ENCODE results near the gene RGS5.

RGS5 gene

GRCh38 chr1:163197022-163197421 lies 5.7 kb downstream of the RGS5 start:
- Mint-ChIP-seq H3K36me3 (no peaks in the 10 kb centered on the region), H3K4me1 (ENCODE audit: low read depth) (no peaks in the 10 kb centered on the region), H3K4me3 (no peak overlapping the region), H3K9me3 (ENCODE audit: low read depth) (no peaks in the 10 kb centered on the region), H3K27me3 (peaks cover 3% of the 10 kb centered on the region), H3K27ac (no peak overlapping the region)

GRCh38 chr1:163196449-163196787 lies 6.3 kb downstream of the RGS5 start:
- Mint-ChIP-seq H3K36me3 (no peaks in the 10 kb centered on the region), H3K27me3 (peaks cover 3% of the 10 kb centered on the region), H3K9me3 (ENCODE audit: low read depth) (no peaks in the 10 kb centered on the region), H3K4me3 (no peak overlapping the region), H3K27ac (no peak overlapping the region), H3K4me1 (ENCODE audit: low read depth) (no peaks in the 10 kb centered on the region)

- H3K27ac Mint-ChIP-seq = no peak overlapping the region
- no peaks in the 10 kb centered on the region for H3K9me3 Mint-ChIP-seq (ENCODE audit: low read depth)
These were observed 6.8 kb downstream of the RGS5 start for GRCh38 chr1:163195728-163196448.

GRCh38 chr1:163191301-163191700 lies 11.4 kb downstream of the RGS5 start:
- no peak overlapping the region for H3K27ac Mint-ChIP-seq
- H3K4me1 Mint-ChIP-seq (ENCODE audit: low read depth) = no peaks in the 10 kb centered on the region
- peaks cover 3% of the 10 kb centered on the region for H3K36me3 Mint-ChIP-seq
- H3K4me3 Mint-ChIP-seq = no peak overlapping the region
- no peaks in the 10 kb centered on the region for H3K27me3 Mint-ChIP-seq
- no peaks in the 10 kb centered on the region for H3K9me3 Mint-ChIP-seq (ENCODE audit: low read depth)

More at GRCh38 chr1:163195728-163196448, 6.8 kb downstream of the RGS5 start:
- no peaks in the 10 kb centered on the region for H3K36me3 Mint-ChIP-seq
- H3K4me3 Mint-ChIP-seq = no peak overlapping the region
- H3K27me3 Mint-ChIP-seq = peaks cover 3% of the 10 kb centered on the region
- no peaks in the 10 kb centered on the region for H3K4me1 Mint-ChIP-seq (ENCODE audit: low read depth)

DNA sequence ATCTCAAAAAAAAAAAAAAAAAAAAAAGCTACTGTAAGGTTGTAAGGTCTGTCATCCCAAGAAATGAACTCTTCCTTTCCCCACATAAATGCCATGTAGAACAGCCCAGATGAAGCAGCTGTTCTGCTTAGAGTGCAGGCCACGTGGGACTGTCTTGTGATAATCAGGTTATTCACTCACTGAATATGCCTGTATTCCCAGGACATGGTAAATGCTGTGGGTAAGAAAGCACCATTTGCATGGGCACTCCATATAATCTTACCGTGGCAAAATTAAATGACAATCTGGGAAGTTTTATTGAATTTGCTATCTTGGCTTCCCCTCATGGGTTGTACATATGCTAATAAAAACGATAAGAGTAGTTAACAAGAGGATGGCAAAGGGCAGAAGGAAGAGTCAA lies 13.8 kb downstream of the RGS5 start:
- no peaks in the 10 kb centered on the region for H3K4me1 Mint-ChIP-seq (ENCODE audit: low read depth)

GRCh38 chr1:163187849-163188248 lies 14.9 kb downstream of the RGS5 start:
- Mint-ChIP-seq H3K4me1 (ENCODE audit: low read depth) (no peaks in the 10 kb centered on the region), H3K9me3 (ENCODE audit: low read depth) (no peaks in the 10 kb centered on the region), H3K27me3 (peaks cover 2% of the 10 kb centered on the region), H3K4me3 (no peak overlapping the region), H3K27ac (no peak overlapping the region), H3K36me3 (peaks cover 3% of the 10 kb centered on the region)

More for the DNA sequence above, 13.8 kb downstream of the RGS5 start:
- H3K27me3 Mint-ChIP-seq = no peaks in the 10 kb centered on the region
- H3K27ac Mint-ChIP-seq = no peak overlapping the region
- H3K36me3 Mint-ChIP-seq = peaks cover 3% of the 10 kb centered on the region
- H3K4me3 Mint-ChIP-seq = no peak overlapping the region
- no peaks in the 10 kb centered on the region for H3K9me3 Mint-ChIP-seq (ENCODE audit: low read depth)

GRCh38 chr1:163186862-163187261 lies 15.9 kb downstream of the RGS5 start:
- peaks cover 2% of the 10 kb centered on the region for H3K27me3 Mint-ChIP-seq
- no peak overlapping the region for H3K4me3 Mint-ChIP-seq
- no peaks in the 10 kb centered on the region for H3K4me1 Mint-ChIP-seq (ENCODE audit: low read depth)
- H3K27ac Mint-ChIP-seq = no peak overlapping the region
- H3K9me3 Mint-ChIP-seq (ENCODE audit: low read depth) = no peaks in the 10 kb centered on the region
- peaks cover 3% of the 10 kb centered on the region for H3K36me3 Mint-ChIP-seq

DNA sequence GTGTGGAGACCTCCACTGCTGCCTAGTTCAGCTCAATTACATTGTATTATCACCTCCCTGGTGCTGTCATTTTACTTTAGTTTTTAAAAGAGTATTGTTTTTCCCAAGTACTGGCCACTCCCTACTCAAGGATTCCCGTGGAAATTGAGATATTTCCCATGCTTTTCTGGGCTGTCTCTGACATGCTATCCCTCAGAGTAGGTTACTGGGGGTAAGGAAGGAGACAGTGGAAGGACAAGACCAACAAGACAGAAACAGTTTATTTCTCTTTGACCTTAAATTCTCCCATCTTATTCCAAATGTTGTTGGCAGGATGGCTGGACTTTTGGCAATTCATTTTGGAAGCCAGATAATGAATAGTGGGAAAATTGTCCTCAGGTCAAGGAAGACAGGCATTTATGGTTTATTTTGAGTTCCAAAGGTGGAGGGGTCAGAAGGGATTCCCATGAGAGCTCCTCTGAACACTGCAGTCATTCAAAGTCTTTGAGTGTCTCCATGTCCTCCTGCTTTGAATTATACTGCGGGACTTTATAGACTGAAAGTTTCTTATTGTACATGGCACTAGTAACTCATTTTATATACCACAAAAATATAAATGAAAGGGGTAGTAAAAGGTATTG lies 20.3 kb downstream of the RGS5 start:
- no peak overlapping the region for H3K4me3 Mint-ChIP-seq
- no peaks in the 10 kb centered on the region for H3K9me3 Mint-ChIP-seq (ENCODE audit: low read depth)
- H3K36me3 Mint-ChIP-seq = no peaks in the 10 kb centered on the region
- no peaks in the 10 kb centered on the region for H3K4me1 Mint-ChIP-seq (ENCODE audit: low read depth)
- H3K27ac Mint-ChIP-seq = no peak overlapping the region
- H3K27me3 Mint-ChIP-seq = peaks cover 2% of the 10 kb centered on the region

DNA sequence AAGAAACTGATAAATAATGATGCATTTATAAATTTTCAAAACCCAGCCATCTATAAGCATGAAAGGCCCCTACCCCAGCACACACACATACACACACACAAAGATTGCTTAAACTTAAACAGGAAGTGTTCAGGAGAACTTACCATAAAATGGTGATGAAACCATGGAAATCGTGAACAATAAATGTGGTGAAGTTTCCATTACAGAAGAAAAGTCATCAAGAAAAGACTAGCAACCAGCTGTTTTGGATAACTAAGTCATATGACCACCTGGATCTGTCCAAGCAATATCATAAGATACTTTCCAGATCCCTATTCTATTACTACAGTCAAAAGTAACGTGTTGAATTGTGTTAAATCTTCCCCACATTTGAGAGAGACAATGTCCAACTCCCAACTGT lies 24.1 kb downstream of the RGS5 start:
- Mint-ChIP-seq H3K27ac (no peak overlapping the region), H3K27me3 (peaks cover 10% of the 10 kb centered on the region), H3K36me3 (no peaks in the 10 kb centered on the region), H3K4me1 (ENCODE audit: low read depth) (no peaks in the 10 kb centered on the region), H3K9me3 (ENCODE audit: low read depth) (no peaks in the 10 kb centered on the region), H3K4me3 (no peak overlapping the region)

- H3K27me3 Mint-ChIP-seq = peaks cover 10% of the 10 kb centered on the region
- H3K27ac Mint-ChIP-seq = no peak overlapping the region
- H3K4me1 Mint-ChIP-seq (ENCODE audit: low read depth) = no peaks in the 10 kb centered on the region
- H3K4me3 Mint-ChIP-seq = no peak overlapping the region
- H3K36me3 Mint-ChIP-seq = no peaks in the 10 kb centered on the region
- no peaks in the 10 kb centered on the region for H3K9me3 Mint-ChIP-seq (ENCODE audit: low read depth)
These were observed 25.9 kb downstream of the RGS5 start for GRCh38 chr1:163176797-163177196.

GRCh38 chr1:163174524-163175437 lies 27.9 kb downstream of the RGS5 start:
- Mint-ChIP-seq H3K4me3 (no peak overlapping the region), H3K36me3 (no peaks in the 10 kb centered on the region), H3K27me3 (peaks cover 10% of the 10 kb centered on the region), H3K27ac (no peak overlapping the region), H3K4me1 (ENCODE audit: low read depth) (no peaks in the 10 kb centered on the region), H3K9me3 (ENCODE audit: low read depth) (no peaks in the 10 kb centered on the region)

DNA sequence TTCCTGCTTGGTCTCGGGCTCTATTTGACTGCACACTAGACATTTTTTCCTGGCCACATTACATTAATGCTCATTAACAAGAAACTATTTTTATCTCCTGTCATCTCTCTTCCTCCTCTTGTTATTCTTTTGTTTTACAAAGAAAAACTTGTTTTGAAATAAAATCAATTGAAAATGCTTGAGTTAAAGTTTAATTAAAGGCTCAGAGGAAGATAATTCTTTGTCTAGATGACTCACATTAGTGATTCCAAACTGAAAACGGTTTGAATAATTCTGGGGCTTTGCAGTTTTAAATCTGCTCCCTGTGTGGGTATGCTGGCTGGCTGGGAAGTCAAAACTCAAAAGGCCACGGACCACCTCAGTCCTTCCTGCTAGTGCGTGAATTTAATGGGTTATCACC lies 29.6 kb downstream of the RGS5 start:
- Mint-ChIP-seq H3K9me3 (ENCODE audit: low read depth) (no peaks in the 10 kb centered on the region), H3K27me3 (peaks cover 10% of the 10 kb centered on the region), H3K27ac (no peak overlapping the region), H3K4me3 (no peak overlapping the region), H3K36me3 (no peaks in the 10 kb centered on the region), H3K4me1 (ENCODE audit: low read depth) (no peaks in the 10 kb centered on the region)

- Mint-ChIP-seq H3K9me3 (ENCODE audit: low read depth) (no peaks in the 10 kb centered on the region), H3K36me3 (no peaks in the 10 kb centered on the region), H3K27ac (no peak overlapping the region), H3K4me1 (ENCODE audit: low read depth) (no peaks in the 10 kb centered on the region), H3K4me3 (no peak overlapping the region), H3K27me3 (peaks cover 10% of the 10 kb centered on the region)
These were observed 30.1 kb downstream of the RGS5 start for GRCh38 chr1:163172596-163172995.

- Mint-ChIP-seq H3K27ac (no peak overlapping the region), H3K27me3 (peaks cover 10% of the 10 kb centered on the region), H3K4me1 (ENCODE audit: low read depth) (no peaks in the 10 kb centered on the region), H3K9me3 (ENCODE audit: low read depth) (no peaks in the 10 kb centered on the region), H3K36me3 (no peaks in the 10 kb centered on the region), H3K4me3 (no peak overlapping the region)
These were observed 30.9 kb downstream of the RGS5 start for GRCh38 chr1:163171826-163172225.

DNA sequence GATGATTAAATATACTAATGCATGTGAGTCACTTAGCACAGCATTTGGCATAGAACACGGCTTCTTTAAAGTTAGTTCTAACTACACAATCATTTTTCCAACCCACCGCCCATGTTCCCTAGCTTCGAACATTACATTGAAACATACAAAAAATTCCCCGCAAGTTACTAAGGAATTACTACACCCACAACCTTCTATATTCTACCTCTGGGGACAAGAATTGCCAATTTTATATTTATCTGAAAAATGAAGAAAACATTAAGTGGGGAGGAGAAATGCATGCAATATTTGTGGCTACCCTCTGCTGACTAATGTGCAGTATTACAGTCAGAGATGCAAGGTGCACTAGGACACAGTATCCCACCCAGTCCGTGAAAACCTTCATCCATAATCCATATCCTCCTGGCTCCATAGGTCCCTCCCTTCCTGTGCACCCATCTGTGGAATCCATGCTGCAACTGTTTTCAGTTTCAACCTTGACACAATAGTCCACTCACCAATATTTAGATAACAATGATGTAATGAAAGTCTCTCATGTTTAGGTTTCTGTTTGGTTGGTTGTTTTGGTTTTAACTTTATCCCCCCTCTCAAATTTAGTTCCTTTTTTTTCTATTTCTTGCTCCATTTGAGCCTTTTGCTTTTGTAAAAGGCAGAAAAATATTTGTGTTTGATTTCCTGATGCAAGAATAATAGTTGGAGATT lies 31.6 kb downstream of the RGS5 start:
- Mint-ChIP-seq H3K36me3 (no peaks in the 10 kb centered on the region), H3K9me3 (ENCODE audit: low read depth) (no peaks in the 10 kb centered on the region), H3K4me1 (ENCODE audit: low read depth) (no peaks in the 10 kb centered on the region), H3K4me3 (no peak overlapping the region), H3K27ac (no peak overlapping the region), H3K27me3 (peaks cover 10% of the 10 kb centered on the region)
